Loucy (cell line): ENCODE data around the gene SLC26A2.

Source experiments
- EZH2phosphoT487 ChIP-seq: fragments of 200-600 bp; IDR thresholded peaks from 2 replicates; pipeline ENCODE4 v1.6.1; 2018; ENCODE audit warnings: antibody characterized with exemption, mild to moderate bottlenecking, moderate library complexity, borderline replicate concordance
- TF ChIP-seq, protein P1 (sequence below): fragments of 200-600 bp; sonication (generic); conservative IDR thresholded peaks from 2 replicates; pipeline ENCODE4 v1.5.1; 2014; ENCODE audit warnings: mild to moderate bottlenecking, antibody characterized with exemption, low read length

GRCh38 chr5:150036513-150036912 lies 76.0 kb downstream of the SLC26A2 start:
- TF ChIP-seq, protein P1, sequence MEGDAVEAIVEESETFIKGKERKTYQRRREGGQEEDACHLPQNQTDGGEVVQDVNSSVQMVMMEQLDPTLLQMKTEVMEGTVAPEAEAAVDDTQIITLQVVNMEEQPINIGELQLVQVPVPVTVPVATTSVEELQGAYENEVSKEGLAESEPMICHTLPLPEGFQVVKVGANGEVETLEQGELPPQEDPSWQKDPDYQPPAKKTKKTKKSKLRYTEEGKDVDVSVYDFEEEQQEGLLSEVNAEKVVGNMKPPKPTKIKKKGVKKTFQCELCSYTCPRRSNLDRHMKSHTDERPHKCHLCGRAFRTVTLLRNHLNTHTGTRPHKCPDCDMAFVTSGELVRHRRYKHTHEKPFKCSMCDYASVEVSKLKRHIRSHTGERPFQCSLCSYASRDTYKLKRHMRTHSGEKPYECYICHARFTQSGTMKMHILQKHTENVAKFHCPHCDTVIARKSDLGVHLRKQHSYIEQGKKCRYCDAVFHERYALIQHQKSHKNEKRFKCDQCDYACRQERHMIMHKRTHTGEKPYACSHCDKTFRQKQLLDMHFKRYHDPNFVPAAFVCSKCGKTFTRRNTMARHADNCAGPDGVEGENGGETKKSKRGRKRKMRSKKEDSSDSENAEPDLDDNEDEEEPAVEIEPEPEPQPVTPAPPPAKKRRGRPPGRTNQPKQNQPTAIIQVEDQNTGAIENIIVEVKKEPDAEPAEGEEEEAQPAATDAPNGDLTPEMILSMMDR, result no peak
- TF ChIP-seq EZH2phosphoT487, result no peak
